Esophagus squamous epithelium (tissue), 5 donors: ENCODE data around the gene PHACTR2. TPM values are rescaled to one million over a fixed set of nuclear protein-coding genes. Genes with fewer than 3 reads are reported as not detected.

Experiments used
- DNase-seq: peaks from one replicate; lab custom pipeline; 2025; lab: John Stamatoyannopoulos, UW
- H3K27ac ChIP-seq, 4 donors: fragments of 200-600 bp; sonication (generic); one replicate each; pipeline ENCODE4 v1.5.1; 2016 to 2019; ENCODE audit warnings: mild to moderate bottlenecking in 1 of 4
- H3K27me3 ChIP-seq, 4 donors: fragments of 200-600 bp; sonication (generic); 1 replicate in 3 of 4; 2 replicates in 1 of 4; pipeline versions ENCODE4 v1.5.1 to v1.6.0; 2017 to 2021; ENCODE audit warnings: antibody characterized with exemption in 1 of 4
- H3K36me3 ChIP-seq, 3 donors: fragments of 200-600 bp; sonication (generic); one replicate each; pipeline ENCODE4 v1.5.1; 2016 to 2019
- H3K4me1 ChIP-seq, 3 donors: fragments of 200-600 bp; sonication (generic); one replicate each; pipeline ENCODE4 v1.5.1; 2017 to 2019
- H3K4me3 ChIP-seq, 4 donors: fragments of 200-600 bp; sonication (generic); 1 replicate in 3 of 4; 2 replicates in 1 of 4; pipeline ENCODE4 v1.5.1; 2016 to 2019; ENCODE audit warnings: mild to moderate bottlenecking in 2 of 4, moderate library complexity in 1 of 4
- H3K9me3 ChIP-seq, 3 donors: fragments of 200-600 bp; sonication (generic); one replicate each; pipeline ENCODE4 v1.5.1; 2016 to 2019
- CTCF ChIP-seq, 6 experiments: fragments of 450-650 bp in 4 of 6; fragments of 200-600 bp in 2 of 6; sonication (generic) in 2 of 6; IDR thresholded peaks; one replicate each; pipeline ENCODE4 v1.5.1; 2016 to 2019; ENCODE audit warnings: antibody characterized with exemption in 6 of 6, mild to moderate bottlenecking in 4 of 6, moderate library complexity in 4 of 6
- POLR2A ChIP-seq, 4 donors: fragments of 450-650 bp; IDR thresholded peaks; one replicate each; pipeline ENCODE4 v1.6.1; 2017; ENCODE audit warnings: antibody characterized with exemption in 4 of 4, mild to moderate bottlenecking in 4 of 4, moderate library complexity in 3 of 4
- WGBS, 2 donors: methylation state at CpG; one replicate each; pipeline ENCODE4 v1.1.5; 2018; 5-methylcytosine and 5-hydroxymethylcytosine counted together
- intact Hi-C: fragments of 100-400 bp; cut with DNase I; formaldehyde crosslinking; loops from one replicate; pipeline ENCODE4 v1.15.0; 2022
- total RNA-seq, 4 donors: library from RNA; depleted of rRNA; stranded (reverse); fragments of >200 nt; gene quantifications; one replicate each; pipeline ENCODE4 v1.1.0, GENCODE V29; 2016
- donor health status: DM: yes; HTN: yes; CAD: no.

The PHACTR2 gene
- total RNA-seq, 4 donors from 2014 or later = 25.1 to 76.9 (median 45.1) TPM

- no peak for DNase-seq
- WGBS, 2 donors = 79 to 80% methylated on average over 6 of the region's 6 CpGs
These were observed 145.8 kb downstream of the PHACTR2 start for GRCh38 chr6:143823548-143823947.

GRCh38 chr6:143828572-143828971 lies 150.8 kb downstream of the PHACTR2 start:
- Histone ChIP-seq H3K4me3 (no peak overlapping the region), H3K4me1 (no peaks in the 10 kb centered on the region), H3K36me3 (peaks cover 0 to 42% (median 0%) of the 10 kb centered on the region in 3 donors), H3K9me3 (no peaks in the 10 kb centered on the region), H3K27me3 (no peaks in the 10 kb centered on the region), H3K27ac (no peak overlapping the region)
- DNase-seq = no peak
- intact Hi-C loops = no loop called here
- no peak for TF ChIP-seq CTCF (IDR thresholded peaks at IDR 0.05)
- TF ChIP-seq POLR2A (IDR thresholded peaks at IDR 0.05) = no peak

More at GRCh38 chr6:143823548-143823947, 145.8 kb downstream of the PHACTR2 start:
- Histone ChIP-seq H3K4me1 (no peaks in the 10 kb centered on the region), H3K9me3 (no peaks in the 10 kb centered on the region), H3K4me3 (no peak overlapping the region), H3K27ac (no peak overlapping the region), H3K27me3 (no peaks in the 10 kb centered on the region), H3K36me3 (peaks cover 0 to 41% (median 0%) of the 10 kb centered on the region in 3 donors)
- TF ChIP-seq CTCF (IDR thresholded peaks at IDR 0.05) = no peak
- no peak for TF ChIP-seq POLR2A (IDR thresholded peaks at IDR 0.05)
- intact Hi-C loops = no loop called here

- H3K4me3 ChIP-seq = no peak overlapping the region
- peaks cover 0 to 6% (median 0%) of the 10 kb centered on the region in 3 donors for H3K36me3 ChIP-seq
- DNase-seq = no peak
- WGBS, 2 donors = 94 to 97% methylated on average over 2 of the region's 2 CpGs
- intact Hi-C loops = no loop called here
- no peaks in the 10 kb centered on the region for H3K27me3 ChIP-seq
- no peaks in the 10 kb centered on the region for H3K9me3 ChIP-seq
- TF ChIP-seq POLR2A (IDR thresholded peaks at IDR 0.05) = no peak
- no peaks in the 10 kb centered on the region for H3K4me1 ChIP-seq
- no peak overlapping the region for H3K27ac ChIP-seq
These were observed 158.4 kb downstream of the PHACTR2 start for GRCh38 chr6:143836150-143836549.

- intact Hi-C loops = no loop called here
- Histone ChIP-seq H3K27ac (no peak overlapping the region), H3K4me1 (peaks cover 0 to 7% (median 5%) of the 10 kb centered on the region in 3 donors), H3K9me3 (no peaks in the 10 kb centered on the region), H3K36me3 (no peaks in the 10 kb centered on the region), H3K4me3 (no peak overlapping the region), H3K27me3 (no peaks in the 10 kb centered on the region)
- 65 to 72% methylated on average over 5 of the region's 5 CpGs for WGBS, 2 donors
- DNase-seq = no peak
- TF ChIP-seq CTCF (IDR thresholded peaks at IDR 0.05) (no peak), POLR2A (IDR thresholded peaks at IDR 0.05) (no peak)
These were observed 160.6 kb downstream of the PHACTR2 start for GRCh38 chr6:143838395-143838794.

GRCh38 chr6:143839196-143839595 lies 161.4 kb downstream of the PHACTR2 start:
- Histone ChIP-seq H3K4me1 (peaks cover 5 to 13% (median 8%) of the 10 kb centered on the region in 3 donors), H3K4me3 (no peak overlapping the region), H3K27ac (no peak overlapping the region), H3K36me3 (no peaks in the 10 kb centered on the region), H3K27me3 (no peaks in the 10 kb centered on the region), H3K9me3 (no peaks in the 10 kb centered on the region)
- 76 to 86% methylated on average over 4 of the region's 4 CpGs for WGBS, 2 donors
- intact Hi-C loops = no loop called here
- no peak for TF ChIP-seq CTCF (IDR thresholded peaks at IDR 0.05)
- no peak for DNase-seq
